HepG2 (cell line): Measurements from ENCODE around the gene RNASE13. TPM values are rescaled to one million over a fixed set of nuclear protein-coding genes. Genes with fewer than 3 reads are reported as not detected.

Experiments
- ATAC-seq: fragments of 200-7000 bp; cut with Tn5 transposase; 3 replicates; pipeline ENCODE4 v1.9.1; 2020; ENCODE audit warnings: mild to moderate bottlenecking, moderate library complexity
- BruUV-seq: library from RNA; stranded (reverse); fragments of 400-500 nt; replicated peaks from 2 replicates; lab custom pipeline; 2021; lab: Mats Ljungman, UMichigan
- CTCF ChIA-PET: fragments of 300-600 bp; formaldehyde crosslinking; extraction: SDS; loops from one replicate; lab custom pipeline; 2021; ENCODE audit warnings: low total read pairs, inconsistent platforms, low intra/inter-chr PET ratio; lab: Yijun Ruan, JAX
- POLR2A ChIA-PET: fragments of 350-600 bp; sonication (Branson Sonifier 250); formaldehyde crosslinking; loops from one replicate; lab custom pipeline; 2020; ENCODE audit warnings: antibody characterized with exemption, inconsistent platforms; lab: Yijun Ruan, JAX
- DNase-seq: peaks from one replicate; pipeline ENCODE4 v3.0.0-alpha.2; 2015; ENCODE audit warnings: low spot score
- FAIRE-seq: peaks from 3 replicates; lab custom pipeline; 2011; peaks lifted over from hg19 to GRCh38; lab: Jason Lieb, UNC
- H2AFZ ChIP-seq: one replicate; pipeline ENCODE4 v1.6.1; 2011; ENCODE audit warnings: low read length, inconsistent platforms
- H3K27ac ChIP-seq: fragments of 300-600 bp; 3 replicates; pipeline ENCODE4 v1.8.0; 2011; ENCODE audit warnings: mixed run types, mild to moderate bottlenecking, mixed read lengths, low read length, inconsistent platforms; ENCODE audit not compliant: insufficient read depth; ENCODE audit errors: extremely low read length
- H3K27me3 ChIP-seq, 2 experiments: fragments of 200-600 bp in 1 of 2; 2 replicates in 1 of 2; 3 replicates in 1 of 2; pipeline versions ENCODE4 v1.6.0 to v1.8.0; 2011; ENCODE audit warnings: low read length in 2 of 2, mild to moderate bottlenecking in 2 of 2, moderate library complexity in 2 of 2, inconsistent platforms in 1 of 2; ENCODE audit not compliant: insufficient read depth in 2 of 2, control insufficient read depth in 1 of 2
- H3K36me3 ChIP-seq, 2 experiments: fragments of 200-600 bp in 1 of 2; replicated peaks in 1 of 2; 2 replicates in 1 of 2; 3 replicates in 1 of 2; pipeline versions ENCODE4 v1.5.1 to v1.8.0; 2011; ENCODE audit warnings: low read length in 2 of 2, inconsistent platforms in 1 of 2; ENCODE audit not compliant: insufficient read depth in 2 of 2, control insufficient read depth in 1 of 2
- H3K4me1 ChIP-seq: 2 replicates; pipeline ENCODE4 v1.5.1; 2012; ENCODE audit warnings: low read length, inconsistent platforms; ENCODE audit not compliant: insufficient read depth
- H3K4me2 ChIP-seq: 2 replicates; pipeline ENCODE4 v1.6.0; 2011; ENCODE audit warnings: low read depth, low read length, inconsistent platforms
- H3K4me3 ChIP-seq, 3 experiments: fragments of 200-600 bp in 1 of 3; sonication (generic), shearing (Covaris generic) in 1 of 3; replicated peaks in 1 of 3; 2 replicates each; pipeline ENCODE4 v1.5.1; 2011 to 2016; ENCODE audit warnings: low read length in 3 of 3, inconsistent platforms in 2 of 3, low read depth in 2 of 3, mild to moderate bottlenecking in 2 of 3, control low read depth in 1 of 3, mixed read lengths in 1 of 3; ENCODE audit not compliant: insufficient read depth in 1 of 3
- H3K79me2 ChIP-seq: one replicate; pipeline ENCODE4 v1.6.1; 2011; ENCODE audit warnings: low read length, inconsistent platforms; ENCODE audit not compliant: insufficient read depth
- H3K9ac ChIP-seq: 2 replicates; pipeline ENCODE4 v1.6.0; 2011; ENCODE audit warnings: mild to moderate bottlenecking, low read depth, low read length, inconsistent platforms; ENCODE audit not compliant: insufficient read depth
- H3K9me3 ChIP-seq: 2 replicates; pipeline ENCODE4 v1.5.1; 2012; ENCODE audit warnings: mild to moderate bottlenecking, low read length
- H4K20me1 ChIP-seq: 2 replicates; pipeline ENCODE4 v1.6.0; 2011; ENCODE audit warnings: inconsistent platforms, mild to moderate bottlenecking, low read length, moderate library complexity; ENCODE audit not compliant: insufficient read depth
- ARNT2 ChIP-seq: sonication (generic); formaldehyde crosslinking; IDR thresholded peaks from 2 replicates; pipeline ENCODE4 v1.8.0; 2022; ENCODE audit warnings: mild to moderate bottlenecking, low read depth, missing genetic modification reagents, moderate library complexity
- ASH2L ChIP-seq: fragments of 300-600, 200-600 bp; sonication (generic); IDR thresholded peaks from 2 replicates; pipeline ENCODE4 v1.7.0; 2017; ENCODE audit warnings: low read depth, mild to moderate bottlenecking, moderate library complexity, mixed read lengths, low read length; ENCODE audit not compliant: insufficient read length
- GLI4 ChIP-seq: sonication (generic); formaldehyde crosslinking; IDR thresholded peaks from 2 replicates; pipeline ENCODE4 v1.5.1; 2020; ENCODE audit warnings: missing genetic modification reagents, mild to moderate bottlenecking, moderate library complexity, borderline replicate concordance
- HDAC2 ChIP-seq: sonication (generic); formaldehyde crosslinking; IDR thresholded peaks from 2 replicates; pipeline ENCODE4 v1.4.0; 2020; ENCODE audit warnings: missing genetic modification reagents
- HES4 ChIP-seq: sonication (generic); formaldehyde crosslinking; IDR thresholded peaks from 2 replicates; pipeline ENCODE4 v1.9.0; 2021; ENCODE audit warnings: mild to moderate bottlenecking, missing genetic modification reagents, borderline replicate concordance
- KLF16 ChIP-seq, 2 experiments: sonication (generic) in 1 of 2; formaldehyde crosslinking in 1 of 2; IDR thresholded peaks; 2 replicates each; pipeline versions ENCODE4 v1.6.1 to v1.8.0; 2016 to 2023; ENCODE audit warnings: missing genetic modification reagents in 2 of 2, missing compliant biosample characterization in 1 of 2
- LCORL ChIP-seq, 2 experiments: fragments of 450-650 bp in 1 of 2; sonication (generic) in 1 of 2; formaldehyde crosslinking in 1 of 2; IDR thresholded peaks; 2 replicates each; pipeline versions ENCODE4 v1.5.0 to v1.6.1; 2017 to 2020; ENCODE audit warnings: antibody characterized with exemption in 1 of 2, missing genetic modification reagents in 1 of 2
- MAZ ChIP-seq, 2 experiments: sonication (generic) in 1 of 2; formaldehyde crosslinking in 1 of 2; IDR thresholded peaks; 2 replicates each; pipeline versions ENCODE4 v1.5.0 to v1.6.1; 2012 to 2020; ENCODE audit warnings: low read depth in 2 of 2, mild to moderate bottlenecking in 2 of 2, borderline replicate concordance in 1 of 2, improper control_type of control experiment in 1 of 2, low read length in 1 of 2, missing genetic modification reagents in 1 of 2, moderate library complexity in 1 of 2
- RBFOX2 ChIP-seq: fragments of 200-400 bp; formaldehyde crosslinking; IDR thresholded peaks from 2 replicates; pipeline ENCODE4 v1.6.1; 2017; ENCODE audit warnings: low read depth, mild to moderate bottlenecking, low read length
- REXO4 ChIP-seq: sonication (generic); formaldehyde crosslinking; IDR thresholded peaks from 2 replicates; pipeline ENCODE4 v1.8.0; 2022; ENCODE audit warnings: missing genetic modification reagents, mild to moderate bottlenecking, borderline replicate concordance
- SKI ChIP-seq: fragments of 450-650 bp; IDR thresholded peaks from one replicate; pipeline ENCODE4 v1.6.1; 2018; ENCODE audit warnings: mild to moderate bottlenecking; ENCODE audit not compliant: partially characterized antibody
- SOX5 ChIP-seq: IDR thresholded peaks from 2 replicates; pipeline ENCODE4 v1.6.1; 2016; ENCODE audit warnings: borderline replicate concordance
- TMF1 ChIP-seq: sonication (generic); formaldehyde crosslinking; IDR thresholded peaks from 2 replicates; pipeline ENCODE4 v1.8.1; 2022; ENCODE audit warnings: low read depth, missing genetic modification reagents
- ZFY ChIP-seq: sonication (generic); formaldehyde crosslinking; IDR thresholded peaks from 2 replicates; pipeline ENCODE4 v1.4.0; 2020; ENCODE audit warnings: missing genetic modification reagents
- ZMAT3 ChIP-seq: sonication (generic); formaldehyde crosslinking; conservative IDR thresholded peaks from 2 replicates; pipeline ENCODE4 v1.7.0; 2021; ENCODE audit warnings: missing genetic modification reagents
- ZNF253 ChIP-seq: sonication (generic); formaldehyde crosslinking; IDR thresholded peaks from 2 replicates; pipeline ENCODE4 v1.8.0; 2022; ENCODE audit warnings: mild to moderate bottlenecking, missing genetic modification reagents, borderline replicate concordance
- ZNF33B ChIP-seq: sonication (generic); formaldehyde crosslinking; IDR thresholded peaks from 2 replicates; pipeline ENCODE4 v1.5.1; 2020; ENCODE audit warnings: mild to moderate bottlenecking, missing genetic modification reagents
- ZNF607 ChIP-seq: sonication (generic); formaldehyde crosslinking; IDR thresholded peaks from 2 replicates; pipeline ENCODE4 v1.5.1; 2020; ENCODE audit warnings: missing genetic modification reagents, mild to moderate bottlenecking, borderline replicate concordance
- WGBS: methylation state at CpG from one replicate; pipeline ENCODE4 v1.1.6; 2017; ENCODE audit warnings: low lambda C conversion rate; 5-methylcytosine and 5-hydroxymethylcytosine counted together
- in situ Hi-C: cut with HindIII; loops from 2 replicates; pipeline ENCODE4 v1.10.0; 2017; ENCODE audit warnings: low pct_unique_long_range_greater_than_20kb; ENCODE audit not compliant: extremely low pct_ligation_motif_present
- intact Hi-C: fragments of 100-400 bp; cut with micrococcal nuclease; formaldehyde crosslinking; loops from one replicate; pipeline ENCODE4 v1.10.0; 2022; ENCODE audit not compliant: unreplicated experiment
- polyA plus RNA-seq, 8 experiments: library from polyadenylated mRNA; depleted of rRNA in 3 of 8; stranded (reverse) in 7 of 8; unstranded in 1 of 8; fragments of >200 nt; fragmentation: Illumina TruSeq in 4 of 8; extraction: Trizol in 4 of 8; gene quantifications; 2 replicates each; pipeline versions ENCODE4 v1.2.1 to v1.2.3, GENCODE V29; 2011 to 2016; ENCODE audit warnings: low read depth in 4 of 8, missing spikeins in 1 of 8, mixed read lengths in 1 of 8; ENCODE audit not compliant: insufficient read depth in 1 of 8
- total RNA-seq, 5 experiments: library from RNA; depleted of rRNA; stranded (reverse); fragments of >200 nt; fragmentation: Illumina TruSeq; extraction: Trizol; gene quantifications; 2 replicates each; pipeline ENCODE4 v1.2.3, GENCODE V29; 2016; ENCODE audit warnings: low read depth in 1 of 5
- TF ChIP-seq, protein P1 (sequence below): sonication (generic); formaldehyde crosslinking; IDR thresholded peaks from 2 replicates; pipeline ENCODE4 v1.8.1; 2023; ENCODE audit warnings: missing genetic modification reagents, mild to moderate bottlenecking, borderline replicate concordance

RNASE13 gene
- total and polyA plus RNA-seq, 2 of the 13 experiments (the other 11 are each of a cell fraction or from before 2014, with no cell fraction given) = 1.0 TPM; not detected in 1

DNA sequence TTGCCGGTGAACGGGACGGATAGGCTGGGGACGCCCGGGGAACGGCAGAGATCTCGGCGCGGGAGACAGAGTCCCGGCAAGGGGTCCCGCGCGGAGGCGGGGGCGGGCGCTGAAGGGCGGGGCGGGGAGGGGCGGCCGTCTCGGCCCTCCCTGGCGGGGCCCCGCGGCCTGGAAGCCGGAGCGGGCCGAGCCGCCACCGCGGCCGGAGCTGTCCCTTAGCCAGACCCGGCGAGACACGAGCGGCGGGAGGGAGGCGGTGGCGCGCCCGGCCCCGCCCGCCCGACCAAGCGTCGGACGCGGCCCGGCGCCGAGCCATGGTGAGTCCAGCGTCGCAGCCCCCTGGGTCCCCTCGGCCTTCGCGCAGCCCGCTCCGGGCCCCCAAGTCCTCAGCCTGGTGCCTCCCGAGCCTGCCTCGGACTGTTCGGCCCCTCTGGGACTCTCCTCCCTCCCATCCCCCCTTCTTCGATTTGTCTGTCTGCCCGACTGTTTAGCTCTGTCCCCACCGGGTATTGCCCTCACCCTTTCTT, 35.5 kb upstream of the RNASE13 start, which contains the start of gene ARHGEF40:
Gene ARHGEF40, plus strand, starts transcription at position 222 of the 527 bp plus-strand sequence. Its CDS starts 93 bp downstream, at position 315.
- H3K4me3 ChIP-seq = peak within 1 kb of the TSS; percentile 86 to 90 (median 87)
- CTCF ChIA-PET = interaction anchor here (5.8 to 7.5 kb wide), 4 partner anchors 20 to 55 kb away, joined by 35 to 135 read pairs (median 60); no protein-coding TSS in a partner anchor
- DNase-seq (no peak), ATAC-seq (peak; percentile 54), FAIRE-seq (no peak)
- H3K27ac ChIP-seq = peak within 1 kb of the TSS; percentile 77
- H3K27me3 ChIP-seq = peaks cover 0 to 7% of the 10 kb centered on the region in 2 experiments; a peak in 1 of 5 replicates
- no peaks in the 10 kb centered on the region for H3K9me3 ChIP-seq
- peaks cover 58% of the 10 kb centered on the region for H3K4me1 ChIP-seq
- no TSS peak for BruUV-seq
- H4K20me1 ChIP-seq = no peaks in the 10 kb centered on the region
- in situ Hi-C loops (no loop called here), intact Hi-C loops (loop anchor here (1.0 kb wide), 1 partner anchor 56 kb away; no protein-coding TSS in a partner anchor)
- H3K4me2 ChIP-seq = peak within 1 kb of the TSS; percentile 87
- under 1% methylated on average over 27 of the region's 63 CpGs for WGBS
- H3K9ac ChIP-seq = peak within 1 kb of the TSS; percentile 80
- H2AFZ ChIP-seq = no peak within 1 kb of the TSS
- peaks cover 6% of the 10 kb centered on the region for H3K79me2 ChIP-seq
- H3K36me3 ChIP-seq = peaks cover 7 to 13% of the 10 kb centered on the region in 2 experiments; a peak in 4 of 5 replicates
- POLR2A ChIA-PET = interaction anchor here (0.6 to 6.7 kb wide), 22 partner anchors 8 to 727 kb away, joined by 3 to 141 read pairs (median 14); partner anchors contain the start of genes NDRG2, RNASE4, RNASE8 and TMEM253
- peak; percentile 74 for TF ChIP-seq ZFY
- TF ChIP-seq LCORL (IDR thresholded peaks at IDR 0.05) = no peak
- no peak for TF ChIP-seq LCORL (CRISPR knock-in tag; IDR thresholded peaks at IDR 0.05)
- TF ChIP-seq, protein P1, sequence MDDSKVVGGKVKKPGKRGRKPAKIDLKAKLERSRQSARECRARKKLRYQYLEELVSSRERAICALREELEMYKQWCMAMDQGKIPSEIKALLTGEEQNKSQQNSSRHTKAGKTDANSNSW = peak; percentile 56; the same call in 1 of the 2 replicates
- TF ChIP-seq ZMAT3 (CRISPR knock-in tag) = 0 out of 2 replicates have a peak, but pooled peaks have one; percentile 10
- TF ChIP-seq HDAC2 (CRISPR knock-in tag) = no peak
- TF ChIP-seq ZNF607 (CRISPR knock-in tag) = peak; percentile 12
- peak; percentile 83 for TF ChIP-seq ARNT2 (CRISPR knock-in tag)
- peak; percentile 76 for TF ChIP-seq RBFOX2
- 0 out of 2 replicates have a peak, but pooled peaks have one; percentile 83 for TF ChIP-seq TMF1
- TF ChIP-seq SKI = peak; percentile 39
- no peak for TF ChIP-seq REXO4 (CRISPR knock-in tag)
- TF ChIP-seq GLI4 = 0 out of 2 replicates have a peak, but pooled peaks have one; percentile 21
- 0 out of 2 replicates have a peak, but pooled peaks have one; percentile 15 for TF ChIP-seq SOX5 (CRISPR knock-in tag)
- TF ChIP-seq ZNF33B = 0 out of 2 replicates have a peak, but pooled peaks have one; percentile 11
- 0 out of 2 replicates have a peak, but pooled peaks have one; percentile 28 for TF ChIP-seq ZNF253
- 0 out of 4 replicates have a peak, but pooled peaks of 1 of the 2 experiments have one; percentile 3 for TF ChIP-seq KLF16 (CRISPR knock-in tag; IDR thresholded peaks at IDR 0.05)
- 0 out of 2 replicates have a peak, but pooled peaks have one; percentile 78 for TF ChIP-seq HES4 (CRISPR knock-in tag)
- TF ChIP-seq ASH2L = peak; percentile 38
- TF ChIP-seq MAZ (IDR thresholded peaks at IDR 0.05; ENCODE audit: borderline replicate concordance, low read depth, low read length) = no peak
- peak; percentile 79 for TF ChIP-seq MAZ (CRISPR knock-in tag; IDR thresholded peaks at IDR 0.05; ENCODE audit: low read depth)
